NCI-H1694 treated with DMSO at 0.1 percent for 48 hours (cell line): ENCODE results near the gene PRRG4.
A peak's percentile ranks its signal among the peaks of the same experiment; 100 is the strongest.
"Not testable (repeated sequence)": the region's sequence is repeated elsewhere in the genome, so short reads cannot be mapped to it uniquely, and the experiment has no call there.

Experiments
- DNase-seq: peaks from one replicate; lab custom pipeline; 2025; lab: John Stamatoyannopoulos, UW

The PRRG4 gene

DNA sequence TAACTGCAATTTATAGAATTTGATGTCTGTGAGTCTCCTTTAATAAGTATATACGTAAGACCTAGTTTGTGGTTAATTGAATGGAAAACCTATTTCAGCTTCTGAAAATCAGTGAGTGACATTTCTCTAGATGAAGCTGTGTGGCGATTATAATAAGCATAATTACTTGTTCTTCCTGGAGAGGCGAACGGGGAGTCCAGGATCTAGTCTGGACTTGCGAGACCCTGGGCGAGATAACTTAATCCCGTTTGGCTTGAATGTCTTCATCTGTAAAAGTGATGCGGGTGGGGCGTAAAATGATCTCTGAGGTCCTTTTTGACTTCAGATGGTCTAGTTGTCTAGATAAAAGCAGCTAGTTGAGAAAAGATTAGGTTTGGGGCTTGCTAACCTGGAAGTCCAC is 1.1 kb downstream of the PRRG4 start:
- DNase-seq = no peak

DNA sequence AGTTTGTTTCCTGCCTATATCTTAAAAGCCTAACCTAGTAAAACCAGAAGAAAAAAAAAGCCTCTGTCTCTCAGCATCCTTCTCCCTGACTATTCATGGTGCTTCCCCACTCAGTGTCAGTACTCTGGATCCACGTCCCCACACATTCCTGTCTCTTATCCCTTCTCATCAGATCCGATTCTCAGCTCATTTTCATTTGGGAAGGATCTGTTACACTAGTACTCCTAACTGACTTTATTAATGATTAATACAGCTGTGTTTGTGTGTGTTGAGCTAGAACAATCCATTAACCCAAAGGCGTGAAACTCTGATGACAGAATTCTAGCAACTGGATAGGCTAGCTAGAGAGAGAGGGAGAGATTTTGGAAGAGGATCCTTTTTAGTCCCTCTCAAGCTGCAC is 1.5 kb downstream of the PRRG4 start:
- DNase-seq = no peak

- no peak for DNase-seq
These were observed 4.2 kb downstream of the PRRG4 start for GRCh38 chr11:32833921-32834320.

GRCh38 chr11:32836946-32837345 is 7.2 kb downstream of the PRRG4 start:
- no peak for DNase-seq

DNA sequence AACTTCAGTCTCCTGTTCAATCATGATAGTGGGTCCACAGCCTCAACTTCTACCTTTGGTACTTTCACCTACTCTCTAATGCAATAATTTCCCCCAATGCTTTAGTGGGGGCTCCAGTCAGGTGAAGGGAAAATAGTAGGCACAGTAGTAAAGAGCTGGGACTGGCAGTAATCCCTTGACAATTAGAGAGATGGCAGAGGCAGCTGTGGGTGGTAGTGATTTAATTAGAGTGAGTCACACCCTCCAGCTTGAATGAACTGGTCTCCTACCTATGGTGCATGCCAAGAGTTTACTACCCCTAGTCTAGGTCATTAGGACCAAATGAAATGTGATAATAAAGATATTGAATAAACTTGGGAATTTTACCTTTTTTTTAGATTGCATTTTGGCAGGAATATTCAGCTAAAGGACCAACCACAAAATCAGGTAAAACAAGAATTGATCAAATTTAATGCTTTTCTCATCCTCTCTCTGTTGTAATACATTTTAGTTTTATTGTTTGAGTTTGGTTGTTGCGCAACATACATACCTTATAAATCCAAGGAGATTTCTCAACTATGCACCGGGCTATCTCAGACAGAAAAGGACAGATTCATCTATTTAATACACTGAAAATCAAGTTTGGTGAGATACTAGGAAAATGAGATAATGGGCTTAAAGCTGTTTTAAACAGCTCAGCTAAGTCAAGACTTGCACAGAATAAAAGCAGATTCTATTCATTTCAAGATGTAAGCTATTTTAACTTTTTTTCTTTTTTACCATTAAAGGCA is 9.0 kb downstream of the PRRG4 start:
- no peak for DNase-seq

DNA sequence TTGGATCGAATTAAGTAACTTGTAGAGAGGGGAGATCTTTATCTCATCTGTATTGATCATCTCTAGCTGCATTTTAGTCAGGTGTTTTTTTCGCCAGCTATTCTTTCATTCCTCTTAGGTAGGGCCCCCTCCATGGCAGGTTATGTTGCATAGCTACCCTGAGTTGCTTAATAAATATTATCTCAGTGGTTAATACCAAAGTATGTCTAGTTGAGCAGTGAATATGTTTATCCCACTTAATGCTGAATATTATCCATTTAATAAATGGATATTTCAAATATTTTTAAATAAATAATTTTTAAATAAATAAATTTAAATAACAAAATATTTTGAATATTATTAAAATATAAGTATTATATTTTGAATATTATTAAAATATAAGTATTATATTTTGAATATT is 9.6 kb downstream of the PRRG4 start:
- DNase-seq = no peak

DNA sequence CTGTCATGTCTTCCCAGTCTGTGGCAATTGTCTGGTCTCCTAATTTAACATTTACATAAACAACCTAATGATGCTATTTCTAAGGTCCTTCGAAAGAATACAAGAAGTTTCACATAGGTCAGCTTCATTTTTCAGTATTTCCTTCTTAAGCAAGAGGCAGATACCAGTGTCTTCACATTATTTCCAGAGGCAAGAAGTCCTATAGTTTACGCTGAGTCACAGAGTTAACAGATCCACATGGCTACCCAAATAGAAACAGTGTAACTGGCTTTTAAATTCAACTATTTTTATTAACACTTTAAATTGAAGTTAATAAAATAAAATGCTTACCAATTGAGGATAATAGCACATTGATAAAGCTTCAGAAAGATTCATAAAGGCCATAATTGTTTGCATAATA is 10.9 kb downstream of the PRRG4 start:
- DNase-seq = no peak

GRCh38 chr11:32843544-32843943 is 13.8 kb downstream of the PRRG4 start:
- DNase-seq = no peak

- DNase-seq = no peak
These were observed 17.8 kb downstream of the PRRG4 start for GRCh38 chr11:32847511-32847910.

DNA sequence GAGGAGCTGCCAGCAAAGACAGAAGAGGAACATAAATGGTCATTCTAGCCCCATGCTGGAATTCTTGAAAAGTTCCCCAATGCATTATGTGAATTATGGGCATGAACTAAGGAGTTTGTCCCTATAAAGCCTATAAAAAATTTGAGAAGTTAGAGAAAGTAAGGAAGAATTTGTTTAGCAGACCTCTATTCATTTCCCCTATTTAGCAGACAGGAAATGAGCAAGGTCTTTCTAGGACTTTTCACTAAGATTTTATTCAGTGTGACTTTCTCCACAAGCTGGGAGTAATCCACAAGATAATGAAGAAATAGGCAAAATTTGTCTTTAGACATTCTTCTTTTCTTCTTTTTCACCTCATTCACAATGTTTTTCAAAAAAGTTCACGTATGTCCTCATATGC is 20.0 kb downstream of the PRRG4 start:
- no peak for DNase-seq

DNA sequence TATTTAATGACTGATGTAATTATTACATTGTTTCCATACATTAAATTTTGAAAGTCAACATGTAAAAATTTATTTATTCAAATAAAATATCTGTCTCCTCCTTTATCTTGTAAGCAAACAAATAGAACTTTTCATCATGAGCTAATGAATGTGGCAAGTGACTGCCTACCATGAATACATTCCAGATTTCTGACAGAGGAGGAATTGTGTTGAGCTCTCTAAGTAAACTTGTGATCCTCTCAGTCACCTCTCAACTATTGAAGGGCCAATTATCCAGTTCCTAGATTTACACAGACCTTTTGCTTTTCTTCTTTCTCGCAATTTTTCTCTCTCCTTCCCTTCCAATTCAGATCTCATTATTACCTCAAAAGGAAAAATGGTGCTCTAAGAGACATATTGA is 21.5 kb downstream of the PRRG4 start:
- no peak for DNase-seq

- no peak for DNase-seq
These were observed 22.5 kb downstream of the PRRG4 start for GRCh38 chr11:32852207-32852606.

GRCh38 chr11:32855601-32856000 is 25.9 kb downstream of the PRRG4 start:
- no peak for DNase-seq

GRCh38 chr11:32858731-32859130 is 29.0 kb downstream of the PRRG4 start:
- DNase-seq = no peak

DNA sequence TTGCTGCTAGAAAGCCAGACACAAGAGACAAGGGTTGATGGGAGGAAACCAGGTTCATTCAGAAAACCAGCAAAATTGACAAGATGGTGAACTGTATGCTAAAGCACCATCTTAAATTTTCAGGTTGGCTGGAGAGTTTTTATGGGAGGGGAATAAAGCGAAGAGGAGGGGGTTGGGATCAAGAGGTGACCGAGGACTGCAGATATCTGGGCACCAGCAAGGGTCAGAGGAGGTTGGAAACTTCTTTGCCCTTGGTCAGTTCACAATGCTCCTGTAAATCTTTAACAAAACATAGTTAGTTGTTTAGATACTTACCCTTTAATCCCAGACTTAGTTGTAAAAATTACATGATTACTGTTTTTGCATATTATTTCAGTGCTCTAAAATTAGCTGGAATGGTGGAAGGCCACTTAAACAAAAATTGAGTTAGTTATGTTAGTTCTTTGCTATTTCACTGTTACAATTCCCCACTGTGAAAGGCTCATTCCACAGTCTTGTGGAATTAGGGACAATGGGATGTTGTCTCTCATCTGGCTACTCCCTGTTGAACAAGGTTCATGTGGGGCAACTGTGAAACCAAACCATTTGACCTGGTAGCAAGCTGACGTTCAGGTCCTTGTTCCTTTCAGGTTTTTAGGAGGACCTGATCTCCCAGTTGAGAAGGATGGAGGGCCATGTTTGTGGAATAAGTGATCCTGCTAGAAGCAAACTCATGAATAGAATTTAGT is 32.3 kb downstream of the PRRG4 start:
- no peak for DNase-seq

GRCh38 chr11:32864555-32864954 is 34.8 kb downstream of the PRRG4 start:
- DNase-seq = no peak

GRCh38 chr11:32868752-32869151 is 39.0 kb downstream of the PRRG4 start:
- not testable (repeated sequence) for DNase-seq

DNA sequence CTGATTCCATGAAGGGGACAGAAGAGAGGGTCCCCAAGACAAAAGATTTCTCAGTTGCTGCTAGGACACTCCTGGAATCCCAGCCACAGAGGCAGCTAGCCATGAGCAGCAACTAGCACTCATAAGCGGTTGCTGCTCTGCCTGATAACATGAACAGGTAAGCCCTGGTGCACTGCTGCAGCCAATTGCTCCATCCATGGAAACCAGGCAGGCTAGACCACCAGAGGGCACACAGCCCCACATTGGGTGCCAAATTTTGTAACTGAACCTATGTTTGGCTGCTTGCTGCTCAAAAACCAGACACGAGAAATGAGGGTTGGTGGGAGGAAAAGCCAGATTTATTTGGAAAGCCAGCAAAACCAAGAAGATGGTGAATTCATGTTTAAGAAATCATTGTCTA is 40.9 kb downstream of the PRRG4 start:
- DNase-seq = no peak

GRCh38 chr11:32874132-32874531 is 44.4 kb downstream of the PRRG4 start:
- no peak for DNase-seq

DNA sequence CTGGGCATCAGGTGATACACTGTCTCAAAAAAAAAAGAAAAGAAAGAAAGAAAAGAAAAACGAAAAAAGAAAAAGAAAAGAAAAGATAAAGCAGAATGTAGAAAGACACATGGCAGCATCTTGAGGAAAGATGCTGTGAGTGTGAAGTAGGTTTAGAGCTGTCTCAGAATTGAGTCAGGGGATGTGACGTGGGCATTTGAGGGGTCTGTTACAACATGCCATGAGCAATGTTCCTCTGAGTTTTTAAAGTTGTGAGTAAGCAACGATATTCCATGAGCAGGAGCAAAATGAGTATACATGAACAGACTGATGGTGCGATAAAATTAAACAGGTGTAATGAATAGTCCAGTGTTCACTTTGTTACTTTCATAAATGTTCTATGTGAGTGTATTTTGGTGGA is 51.6 kb downstream of the PRRG4 start:
- DNase-seq = no peak

DNA sequence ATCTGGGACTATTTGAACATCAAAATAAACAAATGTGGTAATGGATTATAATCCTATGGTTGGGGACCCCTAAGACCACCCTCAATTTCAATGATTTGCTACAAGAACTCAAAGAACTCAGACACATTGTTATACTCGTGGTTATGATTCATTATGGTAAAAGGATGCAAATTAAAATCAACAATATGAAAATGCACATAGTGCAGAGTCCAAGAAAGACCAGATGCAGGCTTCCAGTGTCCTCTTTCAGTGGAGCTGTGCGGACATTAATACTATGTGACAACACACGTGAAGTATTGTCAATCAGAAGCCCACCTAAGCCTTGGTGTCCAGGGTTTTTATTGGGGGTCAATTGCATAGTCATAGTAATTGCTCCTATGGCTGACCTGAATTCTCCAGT is 53.7 kb downstream of the PRRG4 start:
- no peak for DNase-seq

DNA sequence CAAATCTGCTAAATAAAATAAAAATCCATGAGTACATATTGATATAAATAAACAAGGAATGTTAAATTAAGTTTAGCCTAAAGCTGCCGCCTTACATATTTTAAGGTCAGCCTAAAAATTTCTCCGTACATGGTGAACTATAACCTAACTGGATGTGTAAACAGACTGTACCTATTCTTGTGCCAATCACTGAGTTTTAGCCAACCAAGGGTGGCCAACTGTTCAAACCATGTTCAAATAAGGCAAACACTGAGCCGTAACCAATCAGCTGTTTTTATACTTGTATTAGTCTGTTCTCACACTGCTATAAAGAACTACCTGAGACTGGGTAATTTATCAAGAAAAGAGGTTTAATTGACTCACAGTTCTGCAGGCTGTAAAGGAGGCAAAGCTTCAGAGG is 54.3 kb downstream of the PRRG4 start:
- no peak for DNase-seq

DNA sequence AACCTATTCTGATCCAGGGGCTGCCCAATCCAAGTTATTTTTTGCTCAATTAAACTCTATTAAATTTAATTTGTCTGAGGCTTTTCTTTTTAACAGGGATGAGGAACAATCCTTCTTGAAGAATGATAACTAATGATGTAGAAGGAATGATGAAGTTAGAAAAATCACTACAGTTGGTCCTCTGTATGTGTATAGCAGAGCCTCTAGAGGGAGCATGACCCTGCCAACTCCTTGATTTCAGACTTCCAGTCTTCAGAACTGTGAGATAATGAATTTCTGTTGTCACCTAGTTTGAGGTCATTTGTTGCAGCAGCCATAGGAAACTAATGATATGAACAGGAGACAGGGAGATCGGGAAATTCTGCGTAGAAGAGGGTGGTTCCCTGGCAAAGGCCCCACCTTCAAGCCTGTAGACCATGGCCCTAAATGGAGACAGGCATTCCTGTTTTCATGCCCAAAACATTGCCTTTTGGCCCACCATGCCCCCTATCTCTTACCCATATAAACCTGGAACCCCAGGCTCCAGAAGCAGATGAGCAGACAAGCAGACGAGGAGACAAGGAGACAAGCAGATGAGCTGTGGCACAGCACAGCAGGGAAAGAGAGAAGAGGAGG is 55.1 kb downstream of the PRRG4 start:
- DNase-seq = peak; percentile 6
